KOPT-K1 (cell line): ENCODE results near the gene XRCC4.
"Not testable (repeated sequence)": the region's sequence is repeated elsewhere in the genome, so short reads cannot be mapped to it uniquely, and the experiment has no call there.

Experiments used
- H3K27ac ChIP-seq: fragments of 200-600 bp; sonication (generic); 2 replicates; pipeline ENCODE4 v1.5.1; 2016; ENCODE audit warnings: antibody characterized with exemption, mild to moderate bottlenecking, low read depth, low read length; ENCODE audit not compliant: poor library complexity, severe bottlenecking
- H3K36me3 ChIP-seq: fragments of 200-600 bp; sonication (generic); 2 replicates; pipeline ENCODE4 v1.5.1; 2017; ENCODE audit warnings: antibody characterized with exemption, mild to moderate bottlenecking, low read length, moderate library complexity; ENCODE audit not compliant: insufficient read depth
- H3K9me3 ChIP-seq: fragments of 200-600 bp; sonication (generic); 2 replicates; pipeline ENCODE4 v1.5.1; 2017; ENCODE audit warnings: antibody characterized with exemption, low read length, mild to moderate bottlenecking; ENCODE audit not compliant: insufficient read depth, poor library complexity, severe bottlenecking

The XRCC4 gene

DNA sequence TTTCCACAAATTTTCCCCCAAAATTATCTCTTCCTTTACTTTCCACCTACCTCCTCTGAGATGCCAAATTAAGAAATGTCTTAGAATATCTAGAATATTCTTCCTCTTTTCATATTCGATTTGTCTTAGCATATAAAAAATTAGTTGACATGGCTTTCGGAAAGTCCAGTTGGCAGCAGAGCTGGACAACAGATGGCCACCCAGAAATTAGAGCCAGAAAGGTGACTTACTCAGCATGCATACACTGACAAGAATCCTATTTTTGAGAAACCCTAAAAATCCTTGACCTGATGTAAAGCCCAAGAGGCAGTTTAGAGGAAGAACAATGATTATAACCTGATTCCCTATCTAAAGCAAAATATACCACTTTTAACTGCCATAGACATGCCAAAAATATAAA is 22.2 kb upstream of the XRCC4 start:
- no peaks in the 10 kb centered on the region for H3K9me3 ChIP-seq
- no peak overlapping the region for H3K27ac ChIP-seq
- peaks cover 98% of the 10 kb centered on the region for H3K36me3 ChIP-seq

DNA sequence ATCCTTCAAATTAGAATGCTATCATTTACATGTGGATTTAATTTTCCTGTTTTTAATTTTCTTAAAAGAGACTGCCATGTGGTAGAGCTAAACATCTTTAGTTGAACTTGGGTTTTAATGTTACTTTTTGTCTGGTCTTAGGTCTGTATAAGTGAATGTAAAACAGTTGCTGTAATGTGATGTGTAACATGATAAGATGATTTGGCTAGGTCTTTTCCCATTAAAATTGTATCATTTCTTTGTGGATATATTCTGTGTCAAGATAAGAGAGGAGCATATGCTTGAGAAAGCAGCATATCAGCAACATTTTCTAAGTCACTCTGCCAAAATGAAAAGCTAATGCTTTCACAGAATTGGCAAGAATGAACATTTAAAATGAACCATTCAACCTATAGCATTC is 18.6 kb upstream of the XRCC4 start:
- Histone ChIP-seq H3K9me3 (no peaks in the 10 kb centered on the region), H3K36me3 (peaks cover 96% of the 10 kb centered on the region), H3K27ac (no peak overlapping the region)

DNA sequence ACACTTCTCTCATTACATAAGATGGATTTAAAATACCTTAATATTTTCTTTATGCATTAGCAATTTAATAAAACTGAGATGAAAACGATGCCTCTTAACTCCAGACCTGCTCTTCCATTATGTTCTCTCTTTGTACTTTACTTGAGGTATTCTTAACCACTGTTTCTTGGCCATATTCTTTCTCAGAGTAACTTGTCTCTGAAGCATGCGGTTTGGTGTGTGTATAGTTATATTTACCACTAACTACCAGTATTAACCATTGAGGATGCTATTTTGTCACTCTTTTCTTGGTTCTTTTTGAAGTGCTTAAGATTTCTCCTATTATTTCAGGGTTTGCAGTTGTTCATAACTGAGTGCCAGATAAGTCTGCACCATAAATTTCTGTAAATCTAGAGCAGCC is 18.0 kb upstream of the XRCC4 start:
- H3K36me3 ChIP-seq: peaks cover 96% of the 10 kb centered on the region
- no peak overlapping the region for H3K27ac ChIP-seq
- H3K9me3 ChIP-seq: no peaks in the 10 kb centered on the region

DNA sequence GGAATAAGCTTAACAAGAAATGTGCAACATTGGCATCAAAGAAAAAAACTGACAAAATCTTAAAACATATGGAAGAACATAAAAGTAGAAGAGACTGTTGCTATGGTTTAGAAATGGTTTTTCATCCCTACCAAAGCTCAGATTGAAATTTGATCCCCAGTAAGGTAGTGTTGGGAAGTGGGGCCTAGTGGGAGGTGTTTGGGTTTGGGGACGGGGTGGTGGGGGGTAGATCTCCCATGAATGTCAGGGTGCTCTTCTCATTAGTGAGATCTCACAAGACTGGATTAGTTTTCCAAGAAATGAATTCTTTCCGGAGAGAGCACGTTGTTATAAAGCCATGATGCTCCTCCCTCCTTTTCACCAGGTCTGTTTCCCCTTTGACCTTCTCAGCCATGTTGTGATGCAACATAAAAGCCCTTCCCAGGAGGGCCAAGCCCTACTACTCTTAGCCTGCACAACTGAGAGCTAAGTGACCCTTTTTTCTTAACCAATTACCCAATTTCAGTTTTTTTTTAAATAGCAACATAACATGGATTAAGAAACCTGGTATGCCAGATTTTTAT is 10.7 kb upstream of the XRCC4 start:
- no peaks in the 10 kb centered on the region for H3K9me3 ChIP-seq
- H3K27ac ChIP-seq: no peak overlapping the region
- peaks cover 47% of the 10 kb centered on the region for H3K36me3 ChIP-seq

DNA sequence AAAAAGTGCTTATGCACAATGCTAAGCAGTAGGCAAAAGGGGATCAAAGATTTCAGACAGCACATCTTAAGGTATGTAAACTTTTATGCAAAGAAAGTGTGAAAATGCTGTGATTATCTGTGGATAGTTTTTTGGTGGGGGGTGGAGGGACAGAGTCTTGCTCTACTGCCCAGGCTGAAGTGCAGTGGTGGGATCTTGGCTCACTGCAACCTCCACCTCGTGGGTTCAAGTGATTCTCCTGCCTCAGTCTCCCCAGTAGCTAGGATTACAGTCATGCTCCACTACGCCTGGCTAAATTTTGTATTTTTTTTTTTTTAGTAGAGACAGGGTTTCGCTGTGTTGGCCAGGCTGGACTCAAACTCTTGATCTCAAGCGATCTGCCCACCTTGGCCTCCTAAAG is 10.0 kb upstream of the XRCC4 start:
- H3K36me3 ChIP-seq: peaks cover 40% of the 10 kb centered on the region
- H3K9me3 ChIP-seq, H3K27ac ChIP-seq: not testable (repeated sequence)

DNA sequence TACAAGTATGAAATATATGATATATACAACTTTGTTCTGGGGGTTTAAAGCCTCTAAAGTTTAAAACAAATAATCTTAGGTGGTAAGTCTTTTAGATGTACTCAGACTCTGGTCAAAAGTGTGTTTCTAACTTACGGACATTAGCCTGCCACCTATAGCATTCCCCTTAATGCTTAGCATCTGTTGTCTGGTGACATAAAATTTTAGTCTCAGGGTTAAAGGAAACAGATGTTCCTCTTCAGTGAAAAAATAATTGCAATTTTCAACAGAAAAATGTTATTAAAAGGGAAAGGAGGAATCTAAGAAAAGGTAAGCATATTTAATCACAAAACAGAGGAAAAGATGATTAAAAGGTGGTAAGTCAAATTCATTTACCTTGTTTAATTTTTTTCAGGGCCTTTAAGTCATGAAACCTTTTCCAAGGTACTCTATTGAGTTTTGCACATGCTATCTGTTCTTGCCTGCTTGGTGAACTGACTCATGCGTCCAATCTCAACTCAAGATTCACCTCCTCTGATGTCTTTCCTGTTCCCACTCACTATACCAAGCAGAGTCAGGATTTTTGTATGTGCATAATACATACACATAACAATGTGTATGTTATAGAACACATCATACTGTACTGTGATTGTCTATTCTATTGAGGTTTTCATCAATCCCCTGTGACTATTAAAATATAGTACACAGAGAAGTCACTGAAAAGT is 8.1 kb upstream of the XRCC4 start:
- H3K9me3 ChIP-seq: no peaks in the 10 kb centered on the region
- H3K36me3 ChIP-seq: peaks cover 41% of the 10 kb centered on the region
- no peak overlapping the region for H3K27ac ChIP-seq

DNA sequence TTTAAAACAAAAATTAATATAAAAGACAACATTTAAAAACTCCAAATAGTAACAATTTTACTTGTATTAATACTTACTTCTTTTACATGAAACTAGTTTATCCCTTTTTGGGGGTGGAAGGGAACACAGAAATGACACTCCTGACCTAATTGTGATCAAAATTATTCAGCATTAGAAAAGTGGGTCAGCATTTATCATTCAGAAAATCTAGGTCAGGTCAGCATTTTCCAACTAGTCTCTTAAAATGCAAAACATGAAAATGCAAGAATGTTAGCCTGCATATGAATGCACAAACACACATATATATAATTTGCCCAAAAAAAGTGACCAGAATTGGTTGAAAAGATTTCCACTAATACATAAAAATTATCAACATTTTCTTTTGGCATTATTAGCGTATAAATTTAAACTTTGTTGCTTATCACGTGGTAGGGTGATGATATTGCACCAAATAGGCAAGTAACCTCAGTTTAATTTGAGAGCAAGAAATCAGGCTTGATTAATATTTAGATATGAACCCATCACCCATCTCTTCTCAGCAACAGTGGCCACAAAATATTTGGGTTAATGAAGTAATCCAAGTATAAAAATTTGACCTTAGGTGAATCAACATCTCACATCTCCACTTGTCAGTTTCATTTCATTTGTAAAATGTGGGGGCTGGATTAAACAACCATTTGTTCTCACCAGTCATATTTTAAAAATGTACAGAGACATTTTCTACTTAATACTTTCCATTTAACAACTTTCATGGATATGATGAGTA is 5.9 kb upstream of the XRCC4 start:
- Histone ChIP-seq H3K9me3 (no peaks in the 10 kb centered on the region), H3K27ac (no peak overlapping the region), H3K36me3 (peaks cover 42% of the 10 kb centered on the region)

DNA sequence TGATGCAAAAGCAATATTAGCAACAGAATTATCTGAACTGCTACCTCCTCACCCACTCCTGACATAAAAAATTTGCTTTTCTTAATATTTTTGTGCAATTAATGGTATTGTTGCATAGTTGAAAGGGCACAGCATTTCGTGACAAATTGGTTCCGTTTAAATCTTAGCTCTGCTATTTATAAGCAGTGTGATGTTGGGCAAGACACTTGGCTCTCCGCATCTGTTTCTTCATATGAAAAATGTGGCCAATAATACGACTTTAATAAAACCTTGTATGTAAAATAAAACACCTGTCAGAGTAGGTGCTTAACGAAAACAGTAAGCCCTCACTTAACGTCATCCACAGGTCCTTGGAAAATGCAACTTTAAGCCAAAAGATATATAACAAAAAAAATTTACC is 4.4 kb upstream of the XRCC4 start:
- peaks cover 42% of the 10 kb centered on the region for H3K36me3 ChIP-seq
- no peak overlapping the region for H3K27ac ChIP-seq
- H3K9me3 ChIP-seq: no peaks in the 10 kb centered on the region

DNA sequence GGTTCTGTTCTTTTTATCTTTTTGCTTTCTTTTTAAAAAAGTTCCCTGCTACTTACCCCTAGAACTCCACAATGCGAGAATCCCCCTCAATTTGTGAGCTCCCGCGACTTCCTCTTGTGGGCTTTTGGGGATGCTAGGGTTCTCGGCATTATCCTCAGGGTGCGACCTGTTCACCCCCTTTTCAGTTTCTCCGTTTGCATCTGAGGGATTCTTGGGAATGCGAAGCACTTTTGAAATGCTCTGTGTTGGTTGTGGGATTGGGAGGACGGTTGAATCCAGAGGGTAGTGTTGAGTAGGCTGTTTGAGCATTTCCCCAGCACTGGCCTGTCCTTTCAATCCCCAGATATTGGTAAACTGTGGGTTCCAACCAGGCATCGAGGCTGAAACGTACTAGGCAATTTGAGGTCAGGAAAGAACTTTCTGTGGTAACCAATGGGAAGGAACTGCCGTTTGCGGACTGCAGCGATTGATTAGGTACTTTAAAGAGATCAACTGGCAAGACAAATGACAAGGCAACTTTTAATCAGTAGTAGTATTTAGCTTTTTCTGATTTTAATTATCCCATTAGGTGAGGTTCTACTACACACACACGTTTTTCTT is 415 bp downstream of the XRCC4 start:
- H3K27ac ChIP-seq: peak overlapping the region; percentile 88
- no peaks in the 10 kb centered on the region for H3K9me3 ChIP-seq
- H3K36me3 ChIP-seq: peaks cover 25% of the 10 kb centered on the region

DNA sequence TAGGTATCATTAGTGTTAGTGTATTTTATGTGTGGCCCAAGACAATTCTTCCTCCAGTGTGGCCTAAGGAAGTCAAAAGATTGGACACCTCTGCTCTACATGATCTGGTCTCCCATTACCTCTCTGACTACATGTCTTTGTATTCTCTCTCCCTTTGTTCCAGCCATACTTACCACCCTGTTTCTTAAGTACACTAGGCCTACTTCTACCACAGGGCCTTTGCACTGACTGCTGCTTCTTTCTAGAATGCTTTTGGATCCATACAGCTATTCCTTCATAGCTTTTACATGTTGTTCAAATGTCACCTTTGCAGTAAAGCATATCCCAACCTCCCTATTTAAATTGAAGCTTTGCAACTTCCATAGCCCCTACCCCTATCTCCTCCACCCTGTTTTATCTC is 5.4 kb downstream of the XRCC4 start:
- Histone ChIP-seq H3K36me3 (no peaks in the 10 kb centered on the region), H3K9me3 (no peaks in the 10 kb centered on the region), H3K27ac (no peak overlapping the region)

DNA sequence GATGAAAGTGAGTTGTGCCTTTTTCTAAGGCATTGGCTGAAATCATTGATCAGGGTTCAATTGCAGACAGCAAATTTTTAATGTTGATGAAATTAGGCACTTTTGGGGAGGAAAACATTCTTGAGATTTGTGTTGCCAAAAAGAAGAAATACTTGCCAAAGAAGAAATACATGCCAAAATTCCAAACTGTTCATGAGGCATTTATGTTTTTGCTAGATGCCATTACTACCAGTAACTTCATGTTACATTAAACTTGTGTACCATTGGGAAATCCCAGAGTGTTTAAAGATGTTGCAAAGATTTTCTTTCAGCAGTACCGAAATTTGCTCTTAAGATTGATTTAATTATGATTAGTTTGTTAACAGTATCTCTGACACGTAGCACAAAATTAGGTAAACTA is 7.0 kb downstream of the XRCC4 start:
- H3K9me3 ChIP-seq: no peaks in the 10 kb centered on the region
- no peak overlapping the region for H3K27ac ChIP-seq
- H3K36me3 ChIP-seq: no peaks in the 10 kb centered on the region

DNA sequence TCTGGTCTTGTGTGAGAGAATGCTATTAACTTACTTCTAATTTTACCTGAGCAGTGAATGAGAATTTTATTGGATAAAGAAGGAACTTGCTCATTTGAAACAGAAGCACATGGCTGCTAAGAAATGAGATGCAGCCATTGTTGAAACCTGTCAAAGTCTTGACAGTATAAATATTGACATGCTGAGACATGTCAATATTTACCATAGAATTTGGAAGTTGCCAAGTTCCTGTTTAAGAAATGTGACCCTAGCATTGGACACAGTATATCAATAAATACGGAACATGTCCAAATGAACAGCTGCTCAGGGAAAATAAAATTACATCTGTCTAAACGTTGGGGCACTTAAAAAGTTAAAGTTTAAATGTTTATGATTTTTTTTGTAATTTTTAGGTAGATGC is 7.8 kb downstream of the XRCC4 start:
- no peak overlapping the region for H3K27ac ChIP-seq
- H3K9me3 ChIP-seq: peaks cover 5% of the 10 kb centered on the region
- H3K36me3 ChIP-seq: no peaks in the 10 kb centered on the region

DNA sequence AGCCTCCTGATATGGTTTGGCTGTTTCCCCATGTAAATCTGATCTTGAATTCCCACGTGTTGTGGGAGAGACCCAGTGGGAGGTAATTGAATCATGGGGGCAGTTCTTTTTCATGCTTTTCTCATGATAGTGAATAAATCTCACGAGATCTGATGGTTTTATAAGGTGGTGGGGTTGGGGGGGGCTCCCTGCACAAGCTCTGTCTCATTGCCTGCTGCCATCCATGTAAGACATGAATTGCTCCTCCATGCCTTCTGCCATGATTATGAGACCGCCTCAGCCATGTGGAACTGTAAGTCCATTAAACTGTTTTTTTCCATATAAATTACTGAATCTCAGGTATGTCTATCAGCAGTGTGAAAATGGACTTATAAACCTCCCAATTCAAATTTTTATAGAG is 12.8 kb downstream of the XRCC4 start:
- no peak overlapping the region for H3K27ac ChIP-seq

DNA sequence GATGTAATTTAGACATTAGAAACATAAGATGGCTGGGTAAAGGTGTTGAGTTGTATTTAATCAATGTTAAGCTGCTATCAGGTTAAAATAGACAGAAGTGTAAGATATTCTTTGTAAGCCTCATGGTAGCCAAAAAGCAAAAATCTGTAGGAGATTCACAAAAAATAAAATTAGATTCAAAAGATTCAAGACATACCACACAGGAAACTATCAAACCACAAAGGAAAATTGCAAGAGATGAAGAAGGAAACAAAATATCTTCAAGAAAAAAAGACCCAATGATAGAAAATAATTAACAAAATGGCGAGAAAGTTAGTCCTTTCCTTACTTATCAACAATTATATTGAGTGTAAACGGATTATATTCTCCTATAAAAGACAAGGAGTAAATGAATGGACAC is 15.3 kb downstream of the XRCC4 start:
- Histone ChIP-seq H3K9me3 (peaks cover 39% of the 10 kb centered on the region), H3K36me3 (no peaks in the 10 kb centered on the region), H3K27ac (no peak overlapping the region)

More for the DNA sequence above, 12.8 kb downstream of the XRCC4 start:
- peaks cover 36% of the 10 kb centered on the region for H3K9me3 ChIP-seq
- H3K36me3 ChIP-seq: no peaks in the 10 kb centered on the region

DNA sequence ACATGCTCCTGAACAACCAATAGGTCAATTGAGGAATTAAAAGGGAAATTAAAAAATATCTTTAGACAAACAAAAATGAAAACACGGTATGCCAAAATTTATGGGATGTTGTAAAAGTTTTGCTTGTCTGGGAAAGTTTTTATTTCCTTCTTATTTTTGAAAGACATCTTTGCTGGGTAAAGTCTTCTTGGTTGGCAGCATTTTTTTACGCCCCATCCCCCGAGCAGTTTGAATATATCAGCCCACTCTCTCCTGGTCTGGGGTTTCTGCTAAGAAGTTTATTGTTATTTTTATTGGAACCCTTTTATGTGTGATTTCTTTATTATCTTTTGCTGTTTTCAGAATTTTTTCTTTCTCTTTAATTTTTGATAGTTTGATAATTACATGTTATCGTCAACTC is 16.3 kb downstream of the XRCC4 start:
- Histone ChIP-seq H3K27ac (no peak overlapping the region), H3K9me3 (peaks cover 39% of the 10 kb centered on the region), H3K36me3 (no peaks in the 10 kb centered on the region)
